Measurements from ENCODE around the gene LRRC27. TPM values are rescaled to one million over a fixed set of nuclear protein-coding genes. Genes with fewer than 3 reads are reported as not detected.

LRRC27 gene
- total RNA-seq, 6 experiments from 2014 or later: 2.2 to 5.4 (median 3.2) TPM

DNA sequence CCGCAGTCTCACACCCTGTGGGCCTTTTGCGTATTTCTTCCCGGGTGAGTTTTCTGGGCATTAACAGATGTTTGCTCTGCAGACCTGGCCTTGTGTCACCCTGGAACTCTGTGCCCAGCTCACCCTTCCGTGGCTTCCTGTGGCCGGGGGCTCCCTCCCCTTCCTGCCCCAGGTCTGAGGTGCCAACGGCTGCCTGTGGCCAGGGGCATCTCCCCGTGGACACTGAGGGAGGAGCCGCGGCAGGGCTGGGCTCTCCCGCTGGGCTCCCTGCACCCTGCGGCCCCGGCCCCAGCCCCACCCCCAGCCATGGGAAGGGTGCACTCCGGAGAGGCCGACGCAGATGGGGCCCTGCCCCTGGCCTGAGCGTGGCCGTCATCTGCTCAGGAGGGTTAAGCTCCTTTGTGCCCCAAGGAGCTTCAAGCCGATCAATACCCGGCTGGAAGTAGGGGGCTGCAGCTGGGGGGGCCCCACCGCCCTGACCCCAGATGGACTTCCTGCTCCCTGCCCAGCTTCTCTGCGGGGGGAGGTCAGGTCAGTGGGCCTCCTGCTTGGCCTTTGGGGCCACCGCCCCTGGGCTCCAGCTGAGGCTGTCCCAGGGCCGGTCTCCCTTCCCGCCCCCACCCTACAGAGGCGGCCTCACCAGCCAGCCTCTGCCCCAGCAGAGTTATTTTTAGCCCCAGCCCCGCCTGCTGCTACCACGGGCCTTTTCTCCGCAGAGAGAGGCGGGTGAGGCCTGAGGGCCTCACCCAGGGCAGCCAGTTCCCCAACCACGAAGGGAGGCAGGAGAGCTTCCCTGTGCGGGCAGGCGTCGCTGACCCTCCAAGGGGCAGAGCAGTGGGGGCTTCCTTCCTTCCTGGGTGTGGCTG lies 89.2 kb downstream of the LRRC27 start:
- TF ChIP-seq CTCF (IDR thresholded peaks at IDR 0.05) (no peak), POLR2A (IDR thresholded peaks at IDR 0.05) (no peak)
- WGBS (ENCODE audit: insufficient coverage, low coverage, low lambda C conversion rate, missing lambda C conversion rate): 40% methylated on average over 5 of the region's 33 CpGs

GRCh38 chr10:132421847-132422751 lies 90.1 kb downstream of the LRRC27 start:
- peaks cover 0 to 6% (median 0%) of the 10 kb centered on the region in 4 donors for H3K4me1 ChIP-seq
- no peaks in the 10 kb centered on the region for H3K9me3 ChIP-seq
- peak overlapping the region; percentile 72 to 88 (median 83) for H3K27ac ChIP-seq
- 75% methylated on average over 12 of the region's 30 CpGs for WGBS (ENCODE audit: insufficient coverage, low coverage, low lambda C conversion rate, missing lambda C conversion rate)
- ATAC-seq (no peak), DNase-seq (no peak)
- intact Hi-C loops (cut with DNase I): no loop called here
- H3K4me3 ChIP-seq: no peak overlapping the region
- no peaks in the 10 kb centered on the region for H3K36me3 ChIP-seq
- no peaks in the 10 kb centered on the region for H3K27me3 ChIP-seq
- TF ChIP-seq POLR2A (IDR thresholded peaks at IDR 0.05): no peak
- TF ChIP-seq CTCF (IDR thresholded peaks at IDR 0.05): no peak

More for the DNA sequence above, 89.2 kb downstream of the LRRC27 start:
- DNase-seq: peak; percentile 65 to 75 (median 66)
- Histone ChIP-seq H3K4me1 (peaks cover 0 to 6% (median 0%) of the 10 kb centered on the region in 4 donors), H3K27ac (peak overlapping the region; percentile 72 to 88 (median 83)), H3K9me3 (no peaks in the 10 kb centered on the region), H3K36me3 (no peaks in the 10 kb centered on the region), H3K27me3 (no peaks in the 10 kb centered on the region), H3K4me3 (no peak overlapping the region)
- intact Hi-C loops (cut with DNase I): no loop called here
- peak; percentile 67 to 76 (median 70) for ATAC-seq

DNA sequence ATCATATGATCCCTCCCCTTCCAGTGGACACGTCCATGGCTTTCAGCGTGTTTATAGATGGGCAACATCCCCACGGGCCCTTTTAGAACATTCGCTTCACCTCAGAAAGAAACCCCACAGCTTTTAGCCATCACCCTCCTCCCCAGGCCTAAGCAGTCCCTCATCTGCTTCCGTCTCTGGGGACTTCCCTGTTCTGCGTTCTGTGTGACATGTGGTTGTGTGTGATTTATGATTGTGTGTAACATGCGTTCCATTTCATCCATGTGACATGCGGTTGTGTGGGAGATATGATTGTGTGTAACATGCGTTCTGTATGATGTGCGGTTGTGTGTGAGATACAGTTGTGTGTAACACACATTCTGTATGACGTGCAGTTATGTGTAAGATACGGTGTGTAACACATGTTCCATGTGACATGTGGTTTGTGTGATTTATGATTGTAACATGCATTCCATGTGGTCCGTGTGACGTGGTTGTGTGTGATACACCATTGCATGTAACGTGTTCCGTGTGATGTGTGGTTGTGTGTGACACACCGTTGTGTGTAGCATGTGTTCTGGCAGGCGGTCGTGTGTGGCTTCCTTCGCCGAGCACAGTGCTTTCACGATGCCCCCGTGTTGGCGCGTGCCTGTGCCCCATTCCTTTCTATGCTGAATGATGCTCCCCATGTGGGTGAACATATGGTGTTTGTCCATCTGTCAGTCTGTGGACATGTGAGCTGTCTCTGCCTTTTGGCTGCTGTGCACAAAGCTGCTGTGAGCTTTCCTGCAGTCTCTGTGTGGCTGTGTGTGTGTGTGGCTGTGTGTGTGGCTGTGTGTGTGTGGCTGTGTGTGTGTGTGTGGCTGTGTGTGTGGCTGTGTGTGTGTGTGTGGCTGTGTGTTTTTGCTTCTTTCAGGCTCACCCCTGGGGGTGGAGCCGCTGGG lies 91.2 kb downstream of the LRRC27 start:
- H3K4me3 ChIP-seq: no peak overlapping the region
- H3K36me3 ChIP-seq: no peaks in the 10 kb centered on the region
- H3K27me3 ChIP-seq: no peaks in the 10 kb centered on the region
- 73% methylated on average over 23 of the region's 26 CpGs for WGBS (ENCODE audit: insufficient coverage, low coverage, low lambda C conversion rate, missing lambda C conversion rate)
- ATAC-seq: peak in 2 of 4 donors; percentile 15 to 29
- H3K27ac ChIP-seq: no peak overlapping the region
- intact Hi-C loops (cut with DNase I): no loop called here
- no peak for TF ChIP-seq CTCF (IDR thresholded peaks at IDR 0.05)
- TF ChIP-seq POLR2A (IDR thresholded peaks at IDR 0.05): no peak
- no peaks in the 10 kb centered on the region for H3K9me3 ChIP-seq
- DNase-seq: no peak
- H3K4me1 ChIP-seq: peaks cover 0 to 6% (median 0%) of the 10 kb centered on the region in 4 donors
